Vagina (tissue), 2 donors: ENCODE results near the gene ABCG4. TPM values are rescaled to one million over a fixed set of nuclear protein-coding genes. Genes with fewer than 3 reads are reported as not detected.
"Not testable (repeated sequence)": the region's sequence is repeated elsewhere in the genome, so short reads cannot be mapped to it uniquely, and the experiment has no call there.

ENCODE experiments used
- DNase-seq, 2 donors: peaks; one replicate each; pipeline ENCODE4 v3.0.0-alpha.2; 2017; ENCODE audit errors: extremely low spot score in 2 of 2
- H3K27ac ChIP-seq: fragments of 200-600 bp; sonication (generic); one replicate; pipeline ENCODE4 v1.5.1; 2019
- H3K27me3 ChIP-seq: fragments of 200-600 bp; sonication (generic); one replicate; pipeline ENCODE4 v1.5.1; 2019
- H3K36me3 ChIP-seq, 2 donors: fragments of 200-600 bp; sonication (generic); one replicate each; pipeline ENCODE4 v1.5.1; 2017 to 2019
- H3K4me1 ChIP-seq: fragments of 200-600 bp; sonication (generic); one replicate; pipeline ENCODE4 v1.5.1; 2019
- H3K4me3 ChIP-seq, 2 donors: fragments of 200-600 bp; sonication (generic); 1 replicate in 1 of 2; 2 replicates in 1 of 2; pipeline ENCODE4 v1.5.1; 2016 to 2019
- H3K9me3 ChIP-seq: fragments of 200-600 bp; sonication (generic); one replicate; pipeline ENCODE4 v1.5.1; 2019
- POLR2A ChIP-seq, 2 donors: fragments of 450-650 bp; IDR thresholded peaks; one replicate each; pipeline ENCODE4 v1.6.1; 2017; ENCODE audit warnings: antibody characterized with exemption in 2 of 2, mild to moderate bottlenecking in 2 of 2, moderate library complexity in 2 of 2
- POLR2AphosphoS5 ChIP-seq, 2 donors: sonication (generic); formaldehyde crosslinking; IDR thresholded peaks; one replicate each; pipeline ENCODE4 v1.9.0; 2017; ENCODE audit warnings: antibody characterized with exemption in 2 of 2, mild to moderate bottlenecking in 2 of 2, low read depth in 1 of 2; ENCODE audit not compliant: insufficient read depth in 1 of 2
- intact Hi-C: fragments of 100-400 bp; cut with DNase I; formaldehyde crosslinking; loops from one replicate; pipeline ENCODE4 v1.15.1; 2023
- total RNA-seq: library from RNA; depleted of rRNA; stranded (reverse); fragments of >200 nt; gene quantifications from one replicate; pipeline ENCODE4 v1.2.3, GENCODE V29; 2016
- TF ChIP-seq, protein P1 (sequence below), 3 experiments: fragments of 450-650 bp in 2 of 3; fragments of 200-600 bp in 1 of 3; sonication (generic) in 1 of 3; IDR thresholded peaks; one replicate each; pipeline ENCODE4 v1.5.1; 2017 to 2019; ENCODE audit warnings: antibody characterized with exemption in 3 of 3, mild to moderate bottlenecking in 2 of 3, moderate library complexity in 2 of 3

The ABCG4 gene
- total RNA-seq, 1 donor from 2014 or later = 3.2 TPM

- H3K4me1 ChIP-seq = no peaks in the 10 kb centered on the region
- no peak overlapping the region for H3K4me3 ChIP-seq
- H3K9me3 ChIP-seq = no peaks in the 10 kb centered on the region
- no peak for DNase-seq
- no peaks in the 10 kb centered on the region for H3K27me3 ChIP-seq
- peaks cover 0 to 17% of the 10 kb centered on the region in 2 donors for H3K36me3 ChIP-seq
- TF ChIP-seq POLR2A (IDR thresholded peaks at IDR 0.05) = no peak
- TF ChIP-seq, protein P1, sequence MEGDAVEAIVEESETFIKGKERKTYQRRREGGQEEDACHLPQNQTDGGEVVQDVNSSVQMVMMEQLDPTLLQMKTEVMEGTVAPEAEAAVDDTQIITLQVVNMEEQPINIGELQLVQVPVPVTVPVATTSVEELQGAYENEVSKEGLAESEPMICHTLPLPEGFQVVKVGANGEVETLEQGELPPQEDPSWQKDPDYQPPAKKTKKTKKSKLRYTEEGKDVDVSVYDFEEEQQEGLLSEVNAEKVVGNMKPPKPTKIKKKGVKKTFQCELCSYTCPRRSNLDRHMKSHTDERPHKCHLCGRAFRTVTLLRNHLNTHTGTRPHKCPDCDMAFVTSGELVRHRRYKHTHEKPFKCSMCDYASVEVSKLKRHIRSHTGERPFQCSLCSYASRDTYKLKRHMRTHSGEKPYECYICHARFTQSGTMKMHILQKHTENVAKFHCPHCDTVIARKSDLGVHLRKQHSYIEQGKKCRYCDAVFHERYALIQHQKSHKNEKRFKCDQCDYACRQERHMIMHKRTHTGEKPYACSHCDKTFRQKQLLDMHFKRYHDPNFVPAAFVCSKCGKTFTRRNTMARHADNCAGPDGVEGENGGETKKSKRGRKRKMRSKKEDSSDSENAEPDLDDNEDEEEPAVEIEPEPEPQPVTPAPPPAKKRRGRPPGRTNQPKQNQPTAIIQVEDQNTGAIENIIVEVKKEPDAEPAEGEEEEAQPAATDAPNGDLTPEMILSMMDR (IDR thresholded peaks at IDR 0.05) = no peak
- no peak for TF ChIP-seq POLR2AphosphoS5 (IDR thresholded peaks at IDR 0.05; ENCODE audit: insufficient read depth in 1 of 2, low read depth in 1 of 2)
- H3K27ac ChIP-seq = no peak overlapping the region
- intact Hi-C loops = no loop called here
Observed at GRCh38 chr11:119180729-119181676, 32.2 kb downstream of the ABCG4 start.

GRCh38 chr11:119181677-119182412 lies 33.0 kb downstream of the ABCG4 start:
- TF ChIP-seq, protein P1 (IDR thresholded peaks at IDR 0.05) = no peak
- no peak for TF ChIP-seq POLR2AphosphoS5 (IDR thresholded peaks at IDR 0.05; ENCODE audit: insufficient read depth in 1 of 2, low read depth in 1 of 2)
- TF ChIP-seq POLR2A (IDR thresholded peaks at IDR 0.05) = no peak
- Histone ChIP-seq H3K9me3 (no peaks in the 10 kb centered on the region), H3K4me1 (no peaks in the 10 kb centered on the region), H3K27me3 (no peaks in the 10 kb centered on the region), H3K4me3 (no peak overlapping the region), H3K27ac (no peak overlapping the region), H3K36me3 (peaks cover 0 to 17% of the 10 kb centered on the region in 2 donors)
- no peak for DNase-seq
- intact Hi-C loops = no loop called here

- DNase-seq, H3K27me3 ChIP-seq, H3K4me3 ChIP-seq, H3K4me1 ChIP-seq, H3K27ac ChIP-seq, intact Hi-C loops, H3K9me3 ChIP-seq: not testable (repeated sequence)
- H3K36me3 ChIP-seq = peaks cover 0 to 14% of the 10 kb centered on the region in 2 donors
Observed at GRCh38 chr11:119184399-119184798, 35.5 kb downstream of the ABCG4 start.

DNA sequence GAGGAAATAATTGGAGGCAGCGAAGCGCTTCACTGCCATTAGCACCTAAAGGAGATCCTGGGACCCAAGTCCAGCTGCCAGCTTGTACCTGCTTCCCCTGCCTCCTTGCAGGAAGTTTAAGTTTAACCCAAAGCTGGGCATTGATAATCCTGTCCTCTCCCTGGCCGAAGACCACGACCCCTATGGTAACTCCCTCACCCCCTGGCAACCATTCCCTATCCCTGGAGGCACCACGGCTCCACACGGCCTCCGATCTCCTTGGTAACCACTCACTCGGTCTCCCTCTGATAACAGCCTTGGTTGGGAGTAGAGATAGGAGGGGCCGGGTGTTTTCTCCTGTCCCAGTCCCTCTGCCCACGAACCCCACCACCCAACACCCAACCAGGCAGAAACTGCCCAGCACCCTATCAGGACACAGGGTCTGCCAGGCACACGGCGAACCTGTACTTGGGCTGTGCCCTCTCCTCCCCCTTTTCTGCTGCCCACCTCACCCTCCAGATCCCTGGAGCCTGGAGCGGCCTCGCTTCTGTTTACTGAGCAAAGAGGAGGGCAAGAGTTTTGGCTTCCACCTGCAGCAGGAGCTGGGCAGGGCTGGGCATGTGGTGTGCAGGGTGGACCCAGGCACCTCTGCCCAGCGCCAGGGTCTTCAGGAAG lies 37.3 kb downstream of the ABCG4 start:
- Histone ChIP-seq H3K27me3 (no peaks in the 10 kb centered on the region), H3K27ac (no peak overlapping the region), H3K36me3 (peaks cover 0 to 9% of the 10 kb centered on the region in 2 donors), H3K9me3 (no peaks in the 10 kb centered on the region), H3K4me1 (no peaks in the 10 kb centered on the region), H3K4me3 (no peak overlapping the region)
- TF ChIP-seq, protein P1 (IDR thresholded peaks at IDR 0.05) = no peak
- TF ChIP-seq POLR2A (IDR thresholded peaks at IDR 0.05) (no peak), POLR2AphosphoS5 (IDR thresholded peaks at IDR 0.05; ENCODE audit: insufficient read depth in 1 of 2, low read depth in 1 of 2) (no peak)
- intact Hi-C loops = no loop called here
- no peak for DNase-seq

GRCh38 chr11:119187123-119187892 lies 38.5 kb downstream of the ABCG4 start:
- TF ChIP-seq, protein P1 (IDR thresholded peaks at IDR 0.05) = no peak
- TF ChIP-seq POLR2A (IDR thresholded peaks at IDR 0.05) (no peak), POLR2AphosphoS5 (IDR thresholded peaks at IDR 0.05; ENCODE audit: insufficient read depth in 1 of 2, low read depth in 1 of 2) (no peak)
- Histone ChIP-seq H3K4me3 (no peak overlapping the region), H3K4me1 (no peaks in the 10 kb centered on the region), H3K36me3 (peaks cover 0 to 1% of the 10 kb centered on the region in 2 donors), H3K9me3 (no peaks in the 10 kb centered on the region), H3K27ac (no peak overlapping the region), H3K27me3 (no peaks in the 10 kb centered on the region)
- DNase-seq = no peak
- intact Hi-C loops = no loop called here
